GM18870 (cell line): ENCODE measurements around the gene CHST13.

Experiments
- ATAC-seq: cut with Tn5 transposase; IDR thresholded peaks from one replicate; pipeline ENCODE4 v1.9.1; 2021; ENCODE audit warnings: moderate library complexity; ENCODE audit not compliant: unreplicated experiment

CHST13 gene

DNA sequence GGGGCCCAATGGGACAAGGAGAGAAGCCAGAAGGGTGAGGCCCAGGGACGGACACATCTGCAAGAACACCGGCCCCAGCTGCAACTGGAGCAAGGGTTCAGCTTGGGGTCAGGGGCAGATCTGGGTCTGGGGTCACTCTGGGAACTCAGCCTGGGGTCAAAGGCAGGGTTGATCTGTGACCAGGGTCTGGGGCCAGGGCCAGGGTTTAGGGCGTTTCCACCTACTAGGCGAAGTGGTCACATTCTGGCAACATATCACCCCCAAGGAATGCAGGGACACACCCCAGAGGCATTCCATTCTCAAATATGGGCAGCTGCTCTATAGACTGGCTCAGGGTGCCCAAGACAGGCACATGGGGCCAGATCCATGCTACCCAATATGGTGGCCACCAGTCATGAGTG lies 15.4 kb upstream of the CHST13 start:
- ATAC-seq: no peak

DNA sequence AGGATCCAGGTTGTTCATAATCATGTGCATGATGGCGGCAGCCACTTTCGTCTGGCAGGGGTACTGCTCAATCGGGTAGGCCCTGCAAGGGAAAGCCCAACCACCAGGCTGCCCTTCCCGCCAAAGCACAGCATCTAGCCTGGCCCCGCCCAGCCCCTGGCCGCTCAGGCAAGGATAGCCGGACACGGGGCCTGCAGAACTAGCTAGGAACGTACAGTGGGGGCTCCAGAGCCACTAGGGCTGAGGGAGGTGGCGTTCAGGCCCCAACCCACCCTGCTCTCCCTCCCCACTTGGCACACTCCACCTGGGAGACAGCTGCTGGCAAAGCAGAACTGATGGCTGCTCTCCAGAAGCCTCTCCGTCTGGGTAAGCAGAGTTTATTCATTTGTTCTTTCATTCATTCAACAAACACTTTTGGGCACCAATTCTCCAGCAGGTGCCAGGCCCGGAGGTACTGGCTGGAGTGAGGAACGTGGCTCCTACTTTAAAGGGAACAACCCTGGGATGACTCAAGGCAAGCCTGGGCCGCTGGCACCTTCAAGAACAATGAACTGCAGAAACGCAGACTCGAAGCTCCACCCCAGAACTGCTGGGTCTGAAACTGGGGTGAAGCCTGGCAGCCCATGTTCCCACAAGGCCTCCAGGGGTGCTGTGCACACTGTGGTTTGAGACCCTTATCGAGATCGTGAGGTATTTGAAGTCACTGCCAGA lies 14.2 kb upstream of the CHST13 start:
- ATAC-seq: no peak

- no peak for ATAC-seq
Measured at GRCh38 chr3:126510308-126510910, 13.5 kb upstream of the CHST13 start.

DNA sequence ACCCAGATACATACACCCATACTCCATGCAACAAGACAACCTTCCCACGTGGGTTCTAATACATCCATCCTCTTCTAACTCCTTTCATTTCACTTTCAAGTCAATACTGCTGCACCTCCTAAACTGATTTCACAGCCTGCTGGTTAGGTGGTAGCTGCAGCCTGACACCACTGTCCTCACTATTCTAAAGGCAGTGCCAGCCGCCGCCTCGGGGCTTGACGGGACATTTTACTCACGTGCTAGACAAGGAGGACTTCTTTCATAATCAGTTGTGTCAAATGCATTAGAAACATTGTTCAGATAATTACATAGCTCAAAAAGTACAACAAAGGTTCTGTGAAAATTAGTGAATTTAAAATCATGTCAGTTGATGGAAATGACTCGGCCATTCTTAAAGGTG lies 12.7 kb upstream of the CHST13 start:
- ATAC-seq: no peak

DNA sequence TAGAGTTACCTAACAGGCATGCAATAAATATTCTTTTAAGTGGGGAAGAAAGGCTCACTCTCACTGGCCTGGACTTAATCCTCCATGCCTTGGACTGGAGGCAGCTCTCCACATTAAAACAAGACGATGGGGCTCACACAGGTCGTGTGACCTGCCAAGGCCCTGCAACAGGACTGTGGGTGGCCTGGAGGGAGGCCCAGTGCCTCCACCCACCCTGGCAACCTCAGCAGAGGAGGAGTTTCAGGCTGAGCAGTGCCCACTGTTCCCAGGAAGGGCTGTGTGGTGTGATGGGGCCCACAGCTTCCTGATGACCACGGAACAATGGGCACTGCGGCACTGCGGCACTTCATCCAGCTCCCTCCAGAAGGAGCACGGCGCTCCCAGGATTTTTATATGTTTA lies 11.9 kb upstream of the CHST13 start:
- ATAC-seq: no peak

DNA sequence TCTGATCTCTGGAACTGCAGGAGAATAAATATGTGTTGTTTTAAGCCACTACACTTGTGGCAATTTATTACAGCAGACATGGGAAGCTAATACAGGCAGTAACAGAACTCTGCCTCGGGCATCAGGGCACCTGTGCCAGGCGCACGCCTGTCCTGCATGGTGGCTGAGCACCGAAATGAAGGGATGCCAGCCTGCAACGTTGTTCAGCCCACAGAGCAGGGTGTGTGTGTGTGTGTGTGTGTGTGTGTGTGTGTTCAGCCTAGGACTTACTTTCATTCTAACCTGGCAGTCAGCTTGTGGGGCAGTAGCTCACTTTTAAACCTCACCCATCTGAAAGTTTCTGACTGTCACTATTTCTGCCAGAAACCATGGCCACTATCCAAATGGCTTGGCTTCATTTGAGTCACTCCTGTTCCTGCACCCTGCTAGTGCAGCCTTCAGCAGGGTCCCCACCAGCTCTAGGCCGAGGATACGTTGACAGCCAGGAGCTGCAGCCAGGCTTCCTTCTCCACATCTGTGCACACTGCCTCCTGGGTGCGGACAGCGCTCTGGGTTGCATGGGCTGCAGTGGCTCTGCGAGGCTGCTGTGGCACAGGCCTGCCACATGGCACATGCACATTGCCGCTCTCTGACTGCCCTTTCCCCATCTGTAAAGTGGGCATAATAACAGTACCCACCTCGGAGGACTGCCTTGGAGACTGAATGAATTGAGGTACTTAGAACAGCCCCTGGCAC lies 10.9 kb upstream of the CHST13 start:
- no peak for ATAC-seq

- ATAC-seq: no peak
Measured at GRCh38 chr3:126514161-126514560, 9.8 kb upstream of the CHST13 start.

DNA sequence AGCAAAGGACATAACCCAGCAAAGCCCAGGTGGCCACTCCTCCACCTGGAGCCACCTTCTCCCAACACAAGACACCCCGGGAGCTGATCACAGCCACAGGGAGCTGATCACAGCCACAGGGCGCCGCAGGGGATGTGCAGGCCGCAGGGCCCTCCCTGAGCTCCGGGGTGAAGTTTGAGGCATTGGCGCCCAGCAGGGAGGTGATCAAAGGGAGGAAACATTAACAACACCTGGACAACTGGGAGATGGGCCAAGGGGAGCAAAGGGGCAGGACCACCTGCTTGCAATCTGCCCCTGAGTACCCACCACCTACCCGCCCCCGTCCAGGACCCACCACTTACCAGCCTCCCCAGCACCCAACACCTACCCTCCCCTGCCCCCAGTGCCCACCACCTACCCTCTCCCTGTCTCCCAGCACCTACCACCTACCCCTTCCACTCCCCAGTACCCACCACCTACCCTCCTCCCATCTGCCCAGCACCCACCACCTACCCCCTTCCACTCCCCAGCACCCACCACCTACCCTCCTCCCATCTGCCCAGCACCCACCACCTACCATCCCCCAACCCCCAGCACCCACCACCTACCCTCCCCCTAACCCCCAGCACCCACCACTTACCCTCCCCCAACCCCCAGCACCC lies 8.8 kb upstream of the CHST13 start:
- no peak for ATAC-seq

- ATAC-seq: no peak
Measured at GRCh38 chr3:126516152-126516935, 7.6 kb upstream of the CHST13 start.

GRCh38 chr3:126516936-126517290 lies 7.0 kb upstream of the CHST13 start:
- ATAC-seq: no peak

- ATAC-seq: no peak
Measured at GRCh38 chr3:126517291-126517951, 6.5 kb upstream of the CHST13 start, which contains the start of gene UROC1. TSS of gene UROC1 (minus strand) at chr3:126517773. CDS start at chr3:126517719, 54 bp downstream.

DNA sequence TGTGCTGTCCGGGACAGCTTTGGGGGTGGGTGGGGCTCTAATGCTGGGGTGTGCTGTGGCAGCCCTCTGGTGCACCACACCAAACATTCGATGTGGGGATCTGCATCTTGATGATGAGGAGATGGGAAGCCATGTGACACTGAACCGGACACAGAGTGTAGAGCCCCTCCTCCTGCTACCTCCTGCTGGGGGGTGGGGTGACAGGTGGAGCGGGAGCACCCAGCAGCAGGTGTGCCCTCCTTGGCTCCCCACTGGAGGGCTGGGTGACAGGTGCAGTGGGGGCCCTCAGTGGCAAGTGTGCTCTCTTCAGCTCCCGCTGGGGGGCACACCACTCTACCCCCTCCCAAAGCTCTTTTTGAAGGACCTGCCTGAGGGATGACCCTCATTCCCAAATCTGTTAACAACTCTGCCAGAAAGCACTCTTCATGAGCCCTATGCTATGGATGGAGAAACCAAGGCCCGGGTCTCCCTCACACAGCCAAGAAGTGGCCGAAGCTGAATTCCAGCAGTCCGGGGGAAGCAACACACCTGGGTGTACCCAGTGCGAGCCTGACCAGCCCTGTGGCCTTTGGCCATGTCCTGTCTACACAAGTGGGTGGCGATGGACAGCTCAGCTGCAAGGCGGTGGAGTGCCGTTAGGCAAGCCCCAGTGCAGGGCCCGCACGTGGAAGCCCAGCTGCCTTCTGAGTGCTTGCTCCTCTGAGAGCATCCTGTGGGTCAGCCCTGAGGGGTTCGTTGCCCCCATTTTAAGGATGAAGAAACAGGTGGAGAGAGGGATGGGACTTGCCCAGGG lies 5.8 kb upstream of the CHST13 start:
- no peak for ATAC-seq

GRCh38 chr3:126518779-126519177 lies 5.2 kb upstream of the CHST13 start:
- no peak for ATAC-seq

DNA sequence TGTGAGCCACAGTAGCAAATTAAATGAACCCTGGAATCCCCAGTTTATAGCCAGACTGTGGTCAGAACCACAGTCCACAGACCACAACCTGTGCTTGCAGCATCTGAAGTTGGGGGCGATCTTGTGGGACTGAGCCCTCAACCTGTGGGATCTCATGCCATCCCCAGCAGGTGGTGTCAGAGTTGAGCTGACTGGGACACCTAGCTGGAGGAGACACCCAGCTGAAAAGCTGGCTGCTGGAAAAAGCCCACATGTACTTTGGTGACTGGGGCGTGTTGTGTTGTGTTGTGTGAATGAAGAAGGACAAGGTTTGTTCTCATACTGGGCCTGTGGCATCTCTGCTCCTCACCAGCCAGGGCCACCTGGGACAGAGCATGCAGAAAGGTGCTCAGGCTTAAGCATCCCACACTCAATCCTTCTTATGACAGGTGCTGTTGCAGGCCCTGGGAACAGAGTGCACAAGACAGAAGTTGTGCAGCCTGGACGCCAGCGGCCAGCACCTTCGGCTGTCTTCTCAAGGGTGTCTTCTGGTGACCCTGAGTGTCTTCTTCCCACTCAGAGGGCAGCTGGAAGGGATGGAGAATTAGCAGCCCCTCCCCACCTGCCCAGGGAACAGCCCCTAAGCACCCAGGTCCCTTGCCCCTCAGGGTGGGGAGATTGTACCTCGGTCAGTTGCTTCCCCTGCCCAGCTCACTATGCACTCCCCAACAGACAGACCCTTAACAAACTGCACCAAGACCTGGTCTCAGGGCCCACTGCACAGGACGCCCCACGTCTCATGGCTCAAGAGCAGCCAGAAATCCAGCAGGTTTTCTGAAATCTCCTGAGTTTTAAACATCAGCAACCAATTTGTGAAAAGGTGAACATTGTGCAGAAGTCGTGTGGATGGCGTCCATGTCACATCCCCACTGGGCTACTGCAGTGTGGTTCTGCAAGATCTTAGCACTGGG lies 4.2 kb upstream of the CHST13 start:
- no peak for ATAC-seq

GRCh38 chr3:126521122-126521891 lies 2.6 kb upstream of the CHST13 start:
- ATAC-seq: no peak

DNA sequence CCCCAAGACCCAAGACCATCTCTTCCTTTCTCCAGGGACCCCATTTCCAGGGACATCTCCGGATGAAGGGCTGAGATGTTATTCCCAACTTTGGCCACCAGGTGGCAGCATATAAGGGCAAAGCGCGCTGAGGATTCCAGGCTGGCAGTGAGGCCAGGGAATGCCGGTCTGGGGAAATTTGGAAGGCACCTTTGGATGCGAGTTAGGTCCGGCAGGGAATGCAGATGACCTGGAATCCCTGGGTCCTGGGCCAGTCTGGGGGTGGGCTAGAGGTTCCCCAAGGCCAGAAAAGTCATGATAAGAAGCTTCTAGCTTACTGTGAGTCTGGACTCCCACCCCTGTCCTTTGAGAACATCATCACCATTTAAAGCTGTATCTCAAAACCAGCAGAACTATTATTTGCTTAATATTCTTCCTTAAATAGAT lies 1.6 kb upstream of the CHST13 start:
- ATAC-seq: no peak

GRCh38 chr3:126524429-126524988 lies 554 bp downstream of the CHST13 start:
- ATAC-seq: no peak
